Neural progenitor cell (in vitro differentiated cells): ENCODE data around the gene CFAP74.

ENCODE experiments used
- CTCF ChIP-seq: fragments of 200-600 bp; sonication (generic); IDR thresholded peaks from 2 replicates; pipeline ENCODE4 v1.5.1; 2017; ENCODE audit warnings: antibody characterized with exemption, mild to moderate bottlenecking
- EZH2 ChIP-seq: fragments of 200-600 bp; sonication (generic); IDR thresholded peaks from 2 replicates; pipeline ENCODE4 v1.6.1; 2017; ENCODE audit warnings: antibody characterized with exemption, mild to moderate bottlenecking, moderate library complexity
- EZH2phosphoT487 ChIP-seq: fragments of 200-600 bp; sonication (generic); IDR thresholded peaks from 2 replicates; pipeline ENCODE4 v1.6.1; 2017; ENCODE audit warnings: antibody characterized with exemption

- TF ChIP-seq CTCF (no peak), EZH2phosphoT487 (no peak), EZH2 (no peak)
These were observed 13.4 kb downstream of the CFAP74 start for GRCh38 chr1:1990222-1990621.
